ENCODE results near the gene MTR. TPM values are rescaled to one million over a fixed set of nuclear protein-coding genes. Genes with fewer than 3 reads are reported as not detected.

The MTR gene
- total and polyA plus RNA-seq, 2 experiments from 2014 or later, result 23.9 to 61.7 TPM

DNA sequence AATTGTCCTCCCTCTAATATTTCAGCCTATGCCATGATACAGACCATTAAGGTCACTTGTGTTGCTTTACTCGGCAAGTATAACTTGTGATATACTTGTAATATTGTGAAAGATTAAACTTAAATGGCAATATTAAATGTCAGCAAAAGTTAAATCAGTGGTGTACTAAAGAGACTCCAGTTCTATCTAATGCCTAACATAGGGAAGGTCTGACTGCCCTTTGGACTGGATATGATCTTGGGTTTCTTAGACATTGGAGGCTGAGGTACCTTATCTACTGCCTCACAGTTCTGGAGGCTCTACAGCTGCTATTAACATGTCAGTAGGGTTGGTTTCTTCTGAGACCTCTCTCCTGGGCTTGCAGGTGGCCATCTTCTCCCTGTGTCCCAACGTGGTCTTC, 119.3 kb downstream of the MTR start:
- H3K9me3 ChIP-seq (ENCODE audit: low read depth), result no peaks in the 10 kb centered on the region
- peaks cover 16% of the 10 kb centered on the region for H3K4me1 ChIP-seq (ENCODE audit: low read depth)
- H3K36me3 ChIP-seq, result no peaks in the 10 kb centered on the region
- H3K27me3 ChIP-seq, result no peaks in the 10 kb centered on the region
- TF ChIP-seq, protein P1, sequence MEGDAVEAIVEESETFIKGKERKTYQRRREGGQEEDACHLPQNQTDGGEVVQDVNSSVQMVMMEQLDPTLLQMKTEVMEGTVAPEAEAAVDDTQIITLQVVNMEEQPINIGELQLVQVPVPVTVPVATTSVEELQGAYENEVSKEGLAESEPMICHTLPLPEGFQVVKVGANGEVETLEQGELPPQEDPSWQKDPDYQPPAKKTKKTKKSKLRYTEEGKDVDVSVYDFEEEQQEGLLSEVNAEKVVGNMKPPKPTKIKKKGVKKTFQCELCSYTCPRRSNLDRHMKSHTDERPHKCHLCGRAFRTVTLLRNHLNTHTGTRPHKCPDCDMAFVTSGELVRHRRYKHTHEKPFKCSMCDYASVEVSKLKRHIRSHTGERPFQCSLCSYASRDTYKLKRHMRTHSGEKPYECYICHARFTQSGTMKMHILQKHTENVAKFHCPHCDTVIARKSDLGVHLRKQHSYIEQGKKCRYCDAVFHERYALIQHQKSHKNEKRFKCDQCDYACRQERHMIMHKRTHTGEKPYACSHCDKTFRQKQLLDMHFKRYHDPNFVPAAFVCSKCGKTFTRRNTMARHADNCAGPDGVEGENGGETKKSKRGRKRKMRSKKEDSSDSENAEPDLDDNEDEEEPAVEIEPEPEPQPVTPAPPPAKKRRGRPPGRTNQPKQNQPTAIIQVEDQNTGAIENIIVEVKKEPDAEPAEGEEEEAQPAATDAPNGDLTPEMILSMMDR (IDR thresholded peaks at IDR 0.05; ENCODE audit: low read depth, low read length), result no peak
- peak overlapping the region; percentile 91 for H3K27ac ChIP-seq
- H3K4me3 ChIP-seq, result no peak overlapping the region
- DNase-seq (ENCODE audit: low read depth in 1 of 2, low spot score in 1 of 2), result no peak

DNA sequence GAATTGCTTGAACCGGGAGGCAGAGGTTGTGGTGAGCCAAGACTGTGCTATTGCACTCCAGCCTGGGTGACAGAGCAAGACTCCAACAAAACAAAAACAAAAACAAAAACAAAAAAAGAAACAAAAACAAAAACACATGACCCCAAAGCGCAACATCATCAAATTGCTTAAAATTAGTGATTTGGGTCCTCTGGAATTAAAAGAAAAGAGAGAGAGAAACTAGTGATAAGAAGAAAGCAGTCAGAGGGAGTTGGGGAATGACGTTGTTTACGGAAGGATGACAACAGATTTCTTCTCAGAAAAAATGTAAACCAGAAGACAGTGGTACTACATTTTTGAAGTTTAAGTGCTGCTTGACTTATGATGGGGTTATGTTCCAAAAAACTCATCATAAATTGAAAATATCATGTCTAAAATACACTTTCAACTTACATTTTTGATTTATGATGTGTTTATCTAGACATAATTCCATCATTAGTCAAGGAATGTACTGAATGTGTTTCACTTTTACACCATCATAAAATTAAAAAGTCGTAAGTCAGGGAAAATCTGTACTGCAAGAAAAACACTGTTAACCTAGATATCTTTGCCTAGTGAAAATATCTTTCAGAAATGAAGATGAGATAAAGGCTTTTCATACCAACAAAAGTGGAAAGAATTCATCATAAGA, 121.2 kb downstream of the MTR start:
- DNase-seq (ENCODE audit: low read depth in 1 of 2, low spot score in 1 of 2), result no peak
- Histone ChIP-seq H3K4me3 (no peak overlapping the region), H3K9me3 (ENCODE audit: low read depth) (no peaks in the 10 kb centered on the region), H3K27ac (no peak overlapping the region), H3K4me1 (ENCODE audit: low read depth) (peaks cover 16% of the 10 kb centered on the region), H3K36me3 (no peaks in the 10 kb centered on the region), H3K27me3 (no peaks in the 10 kb centered on the region)
- TF ChIP-seq, protein P1 (IDR thresholded peaks at IDR 0.05; ENCODE audit: low read depth, low read length), result no peak

DNA sequence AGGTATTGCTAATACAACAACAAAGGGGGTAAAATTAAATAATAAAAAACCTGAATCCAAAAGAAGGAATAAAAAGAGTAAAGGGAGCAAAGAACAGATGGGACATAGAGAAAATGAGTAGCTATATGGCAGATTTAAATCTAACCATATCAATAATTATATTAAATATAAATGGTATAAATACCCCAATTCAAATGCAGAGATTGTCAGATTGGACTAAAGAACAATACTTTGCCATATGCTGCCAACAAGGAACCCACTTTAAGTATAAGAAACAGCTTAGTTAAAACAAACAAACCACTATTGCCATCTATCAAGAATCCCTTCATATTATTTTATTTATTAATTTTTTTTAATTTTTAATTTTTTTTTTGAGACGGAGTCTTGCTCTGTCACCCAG, 122.4 kb downstream of the MTR start:
- Histone ChIP-seq H3K4me3 (no peak overlapping the region), H3K9me3 (ENCODE audit: low read depth) (no peaks in the 10 kb centered on the region), H3K27me3 (no peaks in the 10 kb centered on the region), H3K36me3 (no peaks in the 10 kb centered on the region), H3K27ac (no peak overlapping the region), H3K4me1 (ENCODE audit: low read depth) (peaks cover 21% of the 10 kb centered on the region)
- TF ChIP-seq, protein P1 (IDR thresholded peaks at IDR 0.05; ENCODE audit: low read depth, low read length), result no peak
- DNase-seq (ENCODE audit: low read depth in 1 of 2, low spot score in 1 of 2), result no peak

DNA sequence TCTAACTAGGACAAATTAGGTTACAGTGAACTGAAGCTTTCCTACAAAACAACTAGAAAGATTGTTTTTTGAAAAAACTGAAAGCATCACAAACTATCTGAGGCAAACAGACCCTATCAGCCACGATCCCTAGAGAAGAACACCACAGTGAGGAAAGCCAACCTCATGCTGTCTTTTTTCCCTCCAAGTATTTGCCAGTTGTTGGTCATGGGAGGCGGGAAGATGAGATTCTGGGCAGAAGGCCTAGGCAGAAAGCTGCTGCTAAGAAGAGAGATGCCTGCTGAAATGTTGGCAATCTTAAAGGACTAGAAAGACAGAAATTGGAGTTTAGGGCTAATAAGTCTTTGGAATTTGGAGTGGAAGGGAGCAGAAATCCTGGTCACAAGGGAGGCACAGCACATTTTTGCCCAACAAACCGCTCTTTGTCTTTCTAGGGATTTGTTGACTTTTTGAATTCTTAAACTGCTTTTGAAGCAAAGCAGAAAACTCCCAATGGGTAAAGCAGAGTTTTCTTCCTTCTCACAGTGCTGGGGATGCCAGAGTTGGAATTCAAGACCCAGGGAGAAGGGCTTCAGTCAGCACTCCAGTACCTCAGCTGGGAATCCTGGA, 125.3 kb downstream of the MTR start:
- Histone ChIP-seq H3K9me3 (ENCODE audit: low read depth) (no peaks in the 10 kb centered on the region), H3K36me3 (no peaks in the 10 kb centered on the region)
- no peak for DNase-seq (ENCODE audit: low read depth in 1 of 2, low spot score in 1 of 2)

DNA sequence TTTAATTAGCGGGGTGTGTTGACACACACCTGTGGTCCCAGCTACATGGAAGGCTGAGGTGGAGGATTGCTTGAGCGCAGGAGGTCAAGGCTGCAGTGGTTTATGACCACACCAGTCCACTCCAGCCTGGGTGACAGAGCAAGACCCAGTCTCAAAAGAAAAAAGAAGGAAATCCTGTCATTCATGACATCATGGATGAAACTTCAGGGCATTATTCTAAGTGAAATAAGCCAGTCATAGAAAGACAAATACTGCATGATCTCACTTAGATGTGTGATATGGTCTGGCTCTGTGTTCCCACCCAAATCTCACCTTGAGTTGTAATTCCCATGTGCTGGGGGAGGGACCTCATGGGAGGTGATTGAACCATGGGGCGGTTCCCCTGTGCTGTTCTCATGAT, 126.5 kb downstream of the MTR start:
- TF ChIP-seq, protein P1 (IDR thresholded peaks at IDR 0.05; ENCODE audit: low read depth, low read length), result no peak
- no peaks in the 10 kb centered on the region for H3K36me3 ChIP-seq
- DNase-seq (ENCODE audit: low read depth in 1 of 2, low spot score in 1 of 2), result no peak
- H3K27ac ChIP-seq, result no peak overlapping the region
- H3K4me3 ChIP-seq, result no peak overlapping the region
- H3K9me3 ChIP-seq (ENCODE audit: low read depth), result no peaks in the 10 kb centered on the region
- peaks cover 5% of the 10 kb centered on the region for H3K4me1 ChIP-seq (ENCODE audit: low read depth)
- no peaks in the 10 kb centered on the region for H3K27me3 ChIP-seq

More for the DNA sequence above, 125.3 kb downstream of the MTR start:
- H3K4me1 ChIP-seq (ENCODE audit: low read depth), result peaks cover 5% of the 10 kb centered on the region
- H3K27me3 ChIP-seq, result no peaks in the 10 kb centered on the region
- no peak overlapping the region for H3K27ac ChIP-seq
- TF ChIP-seq, protein P1 (IDR thresholded peaks at IDR 0.05; ENCODE audit: low read depth, low read length), result no peak
- no peak overlapping the region for H3K4me3 ChIP-seq
